Naive thymus-derived CD4-positive, alpha-beta T cell (primary cell): ENCODE data around the gene SLC5A3. TPM values are rescaled to one million over a fixed set of nuclear protein-coding genes. Genes with fewer than 3 reads are reported as not detected.

Experiments
- ATAC-seq: fragments of 150-1000 bp; cut with Tn5 transposase; 2 replicates; pipeline ENCODE4 v1.10.0; 2021; ENCODE audit warnings: mild to moderate bottlenecking, moderate library complexity
- CTCF ChIA-PET: fragments of 350-600 bp; sonication (Branson Sonifier 250); formaldehyde crosslinking; loops from one replicate; lab custom pipeline; 2021; ENCODE audit warnings: antibody characterized with exemption; lab: Charles Lee
- POLR2A ChIA-PET: fragments of 350-600 bp; sonication (Branson Sonifier 250); formaldehyde crosslinking; loops from one replicate; lab custom pipeline; 2021; ENCODE audit warnings: antibody characterized with exemption, inconsistent platforms; lab: Charles Lee
- DNase-seq, 9 donors: peaks; one replicate each; pipeline versions ENCODE4 v3.0.0 to v3.0.0-alpha.2; 2020 to 2022; ENCODE audit warnings: mixed read lengths in 1 of 9
- H3K27ac ChIP-seq: one replicate; pipeline ENCODE4 v1.7.0; 2013; ENCODE audit warnings: mild to moderate bottlenecking, low read depth, low read length, moderate library complexity
- H3K27me3 ChIP-seq, 2 donors: one replicate each; pipeline ENCODE4 v1.7.0; 2013; ENCODE audit warnings: low read length in 2 of 2, mild to moderate bottlenecking in 2 of 2, moderate library complexity in 2 of 2; ENCODE audit not compliant: control insufficient read depth in 2 of 2, insufficient read depth in 2 of 2
- H3K36me3 ChIP-seq, 3 experiments: 1 replicate in 2 of 3; 2 replicates in 1 of 3; pipeline ENCODE4 v1.7.0; 2013; ENCODE audit warnings: low read length in 3 of 3, mild to moderate bottlenecking in 3 of 3, moderate library complexity in 1 of 3; ENCODE audit not compliant: insufficient read depth in 3 of 3, control insufficient read depth in 2 of 3
- H3K4me1 ChIP-seq, 2 donors: one replicate each; pipeline ENCODE4 v1.7.0; 2013; ENCODE audit warnings: low read length in 2 of 2, mild to moderate bottlenecking in 2 of 2, moderate library complexity in 1 of 2; ENCODE audit not compliant: control insufficient read depth in 2 of 2, insufficient read depth in 2 of 2
- H3K4me3 ChIP-seq: 2 replicates; pipeline ENCODE4 v1.7.0; 2013; ENCODE audit warnings: mild to moderate bottlenecking, low read length
- H3K9me3 ChIP-seq, 3 experiments: 1 replicate in 2 of 3; 2 replicates in 1 of 3; pipeline ENCODE4 v1.7.0; 2013; ENCODE audit warnings: low read length in 3 of 3; ENCODE audit not compliant: control insufficient read depth in 2 of 3
- H3K27ac Mint-ChIP-seq, 9 donors: one replicate each; pipeline ENCODE4 v1.8.0; 2020 to 2022; ENCODE audit warnings: mixed read lengths in 9 of 9, mild to moderate bottlenecking in 8 of 9, moderate library complexity in 5 of 9, inconsistent platforms in 2 of 9
- H3K27me3 Mint-ChIP-seq, 5 donors: one replicate each; pipeline ENCODE4 v1.8.0; 2021 to 2022; ENCODE audit warnings: mixed read lengths in 5 of 5, mild to moderate bottlenecking in 1 of 5
- H3K36me3 Mint-ChIP-seq, 5 donors: one replicate each; pipeline ENCODE4 v1.8.0; 2020 to 2022; ENCODE audit warnings: mixed read lengths in 5 of 5, mild to moderate bottlenecking in 3 of 5, inconsistent platforms in 1 of 5
- H3K4me1 Mint-ChIP-seq, 7 donors: one replicate each; pipeline ENCODE4 v1.8.0; 2020 to 2022; ENCODE audit warnings: mixed read lengths in 7 of 7, mild to moderate bottlenecking in 3 of 7, inconsistent platforms in 1 of 7
- H3K4me3 Mint-ChIP-seq, 10 donors: one replicate each; pipeline ENCODE4 v1.8.0; 2020 to 2022; ENCODE audit warnings: mild to moderate bottlenecking in 10 of 10, mixed read lengths in 10 of 10, moderate library complexity in 6 of 10, inconsistent platforms in 2 of 10
- H3K9me3 Mint-ChIP-seq, 11 donors: one replicate each; pipeline ENCODE4 v1.8.0; 2020 to 2022; ENCODE audit warnings: mixed read lengths in 11 of 11, mild to moderate bottlenecking in 4 of 11, inconsistent platforms in 1 of 11, moderate library complexity in 1 of 11
- intact Hi-C, 2 donors: fragments of 100-400 bp; cut with micrococcal nuclease; formaldehyde crosslinking; loops; one replicate each; pipeline ENCODE4 v1.15.1; 2023
- polyA plus RNA-seq, 2 donors: library from polyadenylated mRNA; unstranded; fragments of 300-500 nt; fragmentation: Illumina TruSeq; gene quantifications; one replicate each; pipeline ENCODE4 v1.2.3, GENCODE V29; 2021
- total RNA-seq, 6 experiments: library from RNA in 5 of 6; stranded (reverse) in 5 of 6; gene quantifications; 1 replicate in 5 of 6; 2 replicates in 1 of 6; pipeline ENCODE4 v1.2.3 and lab custom pipeline; 2021 to 2026

Gene SLC5A3
- total and polyA plus RNA-seq, 7 experiments from 2014 or later, result 1.8 to 45.5 (median 9.6) TPM

DNA sequence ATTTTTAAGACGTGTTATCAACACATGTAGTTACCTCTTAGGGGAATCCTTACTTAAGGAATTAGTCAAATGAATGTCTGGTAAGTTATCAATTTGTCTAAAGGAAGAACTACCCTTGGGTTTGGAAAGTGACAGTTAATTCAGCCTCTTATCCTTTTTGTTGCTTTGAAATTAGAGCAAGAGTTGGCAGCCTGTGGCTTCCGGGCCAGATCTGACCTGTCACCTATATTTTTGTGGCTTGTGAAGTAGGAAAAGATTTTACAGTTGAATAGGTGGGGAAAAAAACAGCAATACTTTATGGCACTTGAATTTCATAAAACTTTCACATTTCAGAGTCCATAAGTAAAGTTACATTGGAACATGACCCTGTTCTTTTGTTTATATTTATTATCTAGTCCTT lies 5.5 kb downstream of the SLC5A3 start:
- Histone ChIP-seq H3K36me3 (no peaks in the 10 kb centered on the region), H3K4me1 (peaks cover 57 to 71% of the 10 kb centered on the region in 2 donors), H3K4me3 (peak overlapping the region; percentile 6), H3K27me3 (no peaks in the 10 kb centered on the region), H3K27ac (peak overlapping the region; percentile 14), H3K9me3 (no peaks in the 10 kb centered on the region)
- Mint-ChIP-seq H3K27me3 (no peaks in the 10 kb centered on the region), H3K9me3 (no peaks in the 10 kb centered on the region), H3K4me1 (peaks cover 0 to 98% (median 92%) of the 10 kb centered on the region in 7 donors), H3K4me3 (peak overlapping the region; percentile 39 to 98 (median 80)), H3K27ac (peak overlapping the region in 8 of 9 donors; percentile 15 to 89 (median 51)), H3K36me3 (peaks cover 5 to 72% (median 24%) of the 10 kb centered on the region in 5 donors)
- intact Hi-C loops, result loop anchor here in 1 of 2 donors (5.0 kb wide), 2 partner anchors 118 to 268 kb away; no protein-coding TSS in a partner anchor
- POLR2A ChIA-PET, result interaction anchor here (0.6 to 1.8 kb wide), 4 partner anchors 49 to 969 kb away, joined by 3 to 4 read pairs (median 4); no protein-coding TSS in a partner anchor
- CTCF ChIA-PET, result interaction anchor here (0.6 to 1.4 kb wide), 5 partner anchors 8 to 588 kb away, joined by 3 to 5 read pairs (median 4); no protein-coding TSS in a partner anchor
- ATAC-seq, result no peak
- peak in 3 of 9 donors; percentile 22 to 38 (median 22) for DNase-seq

DNA sequence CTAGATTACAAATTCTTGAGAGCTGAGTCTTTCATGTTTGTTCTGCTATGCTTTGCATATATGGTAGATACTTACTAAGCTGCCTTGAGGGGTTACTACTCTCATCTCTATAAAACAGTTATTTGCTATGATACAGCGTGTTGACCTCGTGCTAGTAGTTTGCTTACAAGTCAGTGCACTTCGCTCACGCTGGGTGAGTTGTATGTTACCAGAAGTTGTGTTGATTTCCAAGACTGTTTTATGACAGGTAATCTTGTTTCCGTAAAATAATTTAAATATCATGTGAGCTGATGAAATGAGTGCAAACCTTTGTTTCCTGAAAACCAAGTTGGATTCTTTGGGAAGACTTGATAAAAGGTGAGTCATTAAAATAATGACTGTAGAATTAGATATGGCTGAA lies 7.3 kb downstream of the SLC5A3 start:
- H3K4me1 ChIP-seq, result peaks cover 54 to 64% of the 10 kb centered on the region in 2 donors
- DNase-seq (no peak), ATAC-seq (no peak)
- H3K27ac ChIP-seq, result no peak overlapping the region
- peak overlapping the region in 8 of 10 donors; percentile 36 to 97 (median 62) for H3K4me3 Mint-ChIP-seq
- H3K4me1 Mint-ChIP-seq, result peaks cover 0 to 98% (median 86%) of the 10 kb centered on the region in 7 donors
- H3K9me3 ChIP-seq, result no peaks in the 10 kb centered on the region
- ChIA-PET CTCF (interaction anchor here (0.9 kb wide), 1 partner anchor 12 kb away, joined by 3 read pairs; no protein-coding TSS in a partner anchor), POLR2A (interaction anchor here (0.6 kb wide), 1 partner anchor 133 kb away, joined by 4 read pairs; no protein-coding TSS in a partner anchor)
- H3K27ac Mint-ChIP-seq, result peak overlapping the region in 3 of 9 donors; percentile 29 to 89 (median 43)
- intact Hi-C loops, result no loop called here
- H3K4me3 ChIP-seq, result no peak overlapping the region
- no peaks in the 10 kb centered on the region for H3K36me3 ChIP-seq
- no peaks in the 10 kb centered on the region for H3K27me3 Mint-ChIP-seq
- peaks cover 5 to 63% (median 25%) of the 10 kb centered on the region in 5 donors for H3K36me3 Mint-ChIP-seq
- no peaks in the 10 kb centered on the region for H3K9me3 Mint-ChIP-seq
- no peaks in the 10 kb centered on the region for H3K27me3 ChIP-seq

DNA sequence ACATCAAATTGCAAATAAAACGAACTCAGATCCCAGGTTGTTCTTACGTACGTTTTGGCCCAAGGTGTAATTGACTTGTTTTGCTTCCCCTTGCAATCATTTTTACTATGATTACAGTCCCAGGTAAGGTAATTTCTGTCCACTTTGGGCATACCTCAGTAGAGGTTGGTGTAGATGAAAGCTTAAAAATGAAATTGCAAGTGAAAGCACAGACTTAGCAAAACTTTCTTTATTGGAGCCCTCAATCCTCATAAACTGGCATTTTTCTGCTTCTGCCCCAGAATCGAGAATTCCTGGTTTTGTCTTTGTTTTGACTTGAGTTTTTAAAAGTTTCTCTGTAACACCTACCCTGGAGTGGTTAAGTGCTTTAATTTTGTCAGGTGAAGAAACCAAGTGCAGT lies 9.4 kb downstream of the SLC5A3 start:
- intact Hi-C loops, result no loop called here
- no peak for ATAC-seq
- ChIA-PET CTCF (no interaction called here), POLR2A (interaction anchor here (1.2 to 1.5 kb wide), 2 partner anchors 9 to 159 kb away, joined by 3 to 4 read pairs; no protein-coding TSS in a partner anchor)
- Mint-ChIP-seq H3K9me3 (no peaks in the 10 kb centered on the region), H3K36me3 (peaks cover 5 to 51% (median 25%) of the 10 kb centered on the region in 5 donors), H3K4me3 (peak overlapping the region in 6 of 10 donors; percentile 34 to 97 (median 54)), H3K27me3 (no peaks in the 10 kb centered on the region), H3K27ac (peak overlapping the region in 3 of 9 donors; percentile 10 to 60 (median 50)), H3K4me1 (peaks cover 0 to 77% (median 66%) of the 10 kb centered on the region in 7 donors)
- H3K4me1 ChIP-seq, result peaks cover 56 to 66% of the 10 kb centered on the region in 2 donors
- no peak for DNase-seq
- no peaks in the 10 kb centered on the region for H3K36me3 ChIP-seq
- H3K27me3 ChIP-seq, result no peaks in the 10 kb centered on the region
- no peak overlapping the region for H3K27ac ChIP-seq
- H3K9me3 ChIP-seq, result no peaks in the 10 kb centered on the region
- H3K4me3 ChIP-seq, result no peak overlapping the region

DNA sequence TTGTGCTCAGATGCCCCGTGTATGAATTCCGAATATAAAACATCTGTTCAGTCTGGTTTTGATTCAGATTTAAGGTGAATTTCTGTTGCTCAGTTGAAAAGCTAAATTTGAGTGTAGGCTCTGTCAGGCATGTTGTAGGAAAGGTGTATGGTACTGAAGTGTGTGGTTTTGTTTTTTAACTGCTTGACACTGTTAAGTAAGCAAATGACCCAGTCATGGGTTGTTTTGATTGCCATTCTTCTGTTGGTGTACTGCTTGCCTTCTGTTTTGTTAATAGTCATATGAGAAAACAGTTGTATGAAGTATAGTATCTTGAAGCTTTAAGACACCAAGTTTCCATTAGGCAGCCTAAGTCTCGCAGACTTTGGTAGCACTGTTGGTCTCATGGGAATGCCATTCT lies 10.0 kb downstream of the SLC5A3 start:
- ATAC-seq (no peak), DNase-seq (no peak)
- Mint-ChIP-seq H3K27me3 (no peaks in the 10 kb centered on the region), H3K4me3 (peak overlapping the region in 8 of 10 donors; percentile 21 to 97 (median 50)), H3K36me3 (peaks cover 5 to 50% (median 28%) of the 10 kb centered on the region in 5 donors), H3K4me1 (peaks cover 0 to 71% (median 60%) of the 10 kb centered on the region in 7 donors), H3K9me3 (no peaks in the 10 kb centered on the region), H3K27ac (peak overlapping the region in 5 of 9 donors; percentile 5 to 50 (median 35))
- peaks cover 53 to 62% of the 10 kb centered on the region in 2 donors for H3K4me1 ChIP-seq
- no peak overlapping the region for H3K4me3 ChIP-seq
- intact Hi-C loops, result no loop called here
- H3K27me3 ChIP-seq, result no peaks in the 10 kb centered on the region
- CTCF ChIA-PET, result interaction anchor here (1.7 kb wide), 1 partner anchor 159 kb away, joined by 5 read pairs; no protein-coding TSS in a partner anchor
- POLR2A ChIA-PET, result interaction anchor here (1.2 to 1.5 kb wide), 2 partner anchors 9 to 159 kb away, joined by 3 to 4 read pairs; no protein-coding TSS in a partner anchor
- H3K9me3 ChIP-seq, result no peaks in the 10 kb centered on the region
- no peaks in the 10 kb centered on the region for H3K36me3 ChIP-seq
- no peak overlapping the region for H3K27ac ChIP-seq

DNA sequence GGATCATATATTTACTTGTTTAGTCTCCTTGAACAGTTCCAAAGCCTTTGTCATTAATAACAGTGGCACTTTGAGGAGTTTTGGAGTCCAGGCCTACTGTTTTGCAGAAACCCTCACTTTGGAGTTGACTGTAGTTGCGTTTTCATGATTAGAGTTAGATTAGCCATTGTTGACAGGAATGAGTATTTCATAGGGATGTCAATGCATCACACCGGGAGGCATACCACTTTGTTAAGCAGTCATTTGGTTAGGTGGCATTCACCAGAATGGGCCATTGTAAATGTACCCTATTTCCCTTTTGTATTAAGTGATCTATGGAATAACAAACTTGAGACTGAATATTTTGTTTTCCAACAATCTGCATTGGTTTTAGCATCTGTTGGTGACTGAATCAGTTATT lies 11.8 kb downstream of the SLC5A3 start:
- Histone ChIP-seq H3K36me3 (no peaks in the 10 kb centered on the region), H3K4me3 (no peak overlapping the region), H3K27me3 (no peaks in the 10 kb centered on the region), H3K27ac (no peak overlapping the region), H3K9me3 (no peaks in the 10 kb centered on the region), H3K4me1 (peaks cover 37 to 47% of the 10 kb centered on the region in 2 donors)
- ChIA-PET POLR2A (no interaction called here), CTCF (no interaction called here)
- Mint-ChIP-seq H3K27ac (peak overlapping the region in 1 of 9 donors; percentile 36), H3K36me3 (peaks cover 5 to 45% (median 29%) of the 10 kb centered on the region in 5 donors), H3K4me3 (peak overlapping the region in 5 of 10 donors; percentile 1 to 48 (median 10)), H3K9me3 (no peaks in the 10 kb centered on the region), H3K4me1 (peaks cover 0 to 66% (median 55%) of the 10 kb centered on the region in 7 donors), H3K27me3 (no peaks in the 10 kb centered on the region)
- ATAC-seq (no peak), DNase-seq (no peak)
- intact Hi-C loops, result no loop called here

DNA sequence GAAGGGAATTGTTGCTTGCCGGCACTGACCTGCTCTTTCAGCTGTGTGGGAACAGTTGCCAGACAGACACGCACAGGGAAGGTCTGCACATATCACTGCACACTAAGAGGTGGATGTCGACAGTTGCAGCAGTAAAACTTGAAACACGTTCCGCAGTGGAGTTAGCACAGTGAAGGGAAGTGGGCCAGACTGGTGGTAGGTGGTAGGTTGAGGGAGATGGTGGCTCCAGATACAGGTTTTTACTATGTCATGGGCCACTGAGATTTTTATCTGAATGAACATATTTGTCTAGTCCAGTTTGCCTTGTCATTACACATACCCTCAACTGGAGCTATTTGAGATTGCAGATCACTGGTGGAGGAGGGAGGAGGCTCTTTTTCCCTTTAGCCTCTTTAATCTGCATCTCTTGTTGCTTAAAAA lies 13.5 kb downstream of the SLC5A3 start:
- intact Hi-C loops, result loop anchor here in 1 of 2 donors (1.0 kb wide), 2 partner anchors 7 to 12 kb away; no protein-coding TSS in a partner anchor
- H3K27ac ChIP-seq, result no peak overlapping the region
- no peak overlapping the region for H3K4me3 Mint-ChIP-seq
- peaks cover 41 to 48% of the 10 kb centered on the region in 2 donors for H3K4me1 ChIP-seq
- no peak overlapping the region for H3K4me3 ChIP-seq
- peak in 2 of 9 donors; percentile 6 to 14 for DNase-seq
- CTCF ChIA-PET, result interaction anchor here (1.5 kb wide), 1 partner anchor 9 kb away, joined by 5 read pairs; no protein-coding TSS in a partner anchor
- POLR2A ChIA-PET, result interaction anchor here (0.6 to 1.7 kb wide), 4 partner anchors 9 to 53 kb away, joined by 3 to 7 read pairs (median 3); partner anchors contain the start of genes MRPS6 and SLC5A3
- no peaks in the 10 kb centered on the region for H3K27me3 ChIP-seq
- H3K9me3 Mint-ChIP-seq, result no peaks in the 10 kb centered on the region
- peaks cover 0 to 64% (median 53%) of the 10 kb centered on the region in 7 donors for H3K4me1 Mint-ChIP-seq
- H3K9me3 ChIP-seq, result no peaks in the 10 kb centered on the region
- no peak overlapping the region for H3K27ac Mint-ChIP-seq
- no peaks in the 10 kb centered on the region for H3K36me3 ChIP-seq
- H3K27me3 Mint-ChIP-seq, result no peaks in the 10 kb centered on the region
- peaks cover 0 to 31% (median 19%) of the 10 kb centered on the region in 5 donors for H3K36me3 Mint-ChIP-seq
- ATAC-seq, result peak; percentile 84
